Measurements from ENCODE around the gene COPG2. TPM values are rescaled to one million over a fixed set of nuclear protein-coding genes. Genes with fewer than 3 reads are reported as not detected.

Gene COPG2
- total and polyA plus RNA-seq, 2 experiments from 2014 or later = 4.9 to 66.3 TPM

- no peak overlapping the region for H3K4me3 ChIP-seq
- H3K9me3 Mint-ChIP-seq = peaks cover 18% of the 10 kb centered on the region
- H3K4me2 ChIP-seq = no peak overlapping the region
- ATAC-seq = no peak
- 0 out of 2 replicates have a peak, but pooled peaks cover under 1% of the 10 kb centered on the region for H3F3A ChIP-seq (replicated peaks; ENCODE audit: low read depth)
- H3K36me3 ChIP-seq (ENCODE audit: insufficient read depth) = peaks cover 24% of the 10 kb centered on the region
- no peak for TF ChIP-seq ZNF114 (CRISPR knock-in tag; IDR thresholded peaks at IDR 0.05)
- H3K27me3 ChIP-seq (ENCODE audit: insufficient read depth) = peaks cover 10% of the 10 kb centered on the region
- no peak overlapping the region for H3K27ac ChIP-seq (ENCODE audit: low read depth)
- H3K36me3 Mint-ChIP-seq (ENCODE audit: low read depth) = peaks cover 57% of the 10 kb centered on the region
- H3K79me2 ChIP-seq (replicated peaks; ENCODE audit: insufficient read depth) = peaks cover 58% of the 10 kb centered on the region
- H3K27me3 Mint-ChIP-seq (ENCODE audit: insufficient read depth, low read depth, poor library complexity) = peaks cover 11% of the 10 kb centered on the region
- H3K9me2 ChIP-seq (ENCODE audit: insufficient read depth) = no peaks in the 10 kb centered on the region
- peak overlapping the region; percentile 15 for H3K27ac Mint-ChIP-seq
- H4K20me1 ChIP-seq (replicated peaks; ENCODE audit: insufficient read depth) = peaks cover 15% of the 10 kb centered on the region
- no peak overlapping the region for H2AFZ ChIP-seq
- H3K4me1 Mint-ChIP-seq = peaks cover 26% of the 10 kb centered on the region
- DNase-seq (ENCODE audit: low spot score) = no peak
- no peak overlapping the region for H3K4me3 Mint-ChIP-seq
- H3K4me1 ChIP-seq (ENCODE audit: insufficient read depth) = peaks cover 17% of the 10 kb centered on the region
Observed at GRCh38 chr7:130494431-130494858, 174.1 kb downstream of the COPG2 start.

- Histone ChIP-seq H3K4me2 (peak overlapping the region; percentile 80), H3K79me2 (replicated peaks; ENCODE audit: insufficient read depth) (peaks cover 69% of the 10 kb centered on the region), H4K20me1 (replicated peaks; ENCODE audit: insufficient read depth) (peaks cover 15% of the 10 kb centered on the region), H3K36me3 (ENCODE audit: insufficient read depth) (peaks cover 14% of the 10 kb centered on the region), H3K27ac (ENCODE audit: low read depth) (no peak overlapping the region), H3K4me1 (ENCODE audit: insufficient read depth) (peaks cover 28% of the 10 kb centered on the region), H3K9me2 (ENCODE audit: insufficient read depth) (no peaks in the 10 kb centered on the region), H2AFZ (no peak overlapping the region), H3F3A (replicated peaks; ENCODE audit: low read depth) (peaks cover 3% of the 10 kb centered on the region; the same call in 1 of the 2 replicates), H3K4me3 (peak overlapping the region; percentile 58), H3K27me3 (ENCODE audit: insufficient read depth) (peaks cover 10% of the 10 kb centered on the region)
- Mint-ChIP-seq H3K9me3 (peaks cover 18% of the 10 kb centered on the region), H3K27me3 (ENCODE audit: insufficient read depth, low read depth, poor library complexity) (peaks cover 11% of the 10 kb centered on the region), H3K4me3 (peak overlapping the region; percentile 86), H3K27ac (peak overlapping the region; percentile 45; the same call in 1 of the 2 replicates), H3K4me1 (peaks cover 37% of the 10 kb centered on the region), H3K36me3 (ENCODE audit: low read depth) (peaks cover 55% of the 10 kb centered on the region)
- DNase-seq (ENCODE audit: low spot score) (peak; percentile 26), ATAC-seq (no peak)
- TF ChIP-seq ZNF114 (CRISPR knock-in tag; IDR thresholded peaks at IDR 0.05) = no peak
- TF ChIP-seq ZNF462 (CRISPR knock-in tag; IDR thresholded peaks at IDR 0.05) = no peak
- no peak for TF ChIP-seq EZH2 (IDR thresholded peaks at IDR 0.05; ENCODE audit: low read depth, unreplicated experiment)
- TF ChIP-seq STAT1 (IDR thresholded peaks at IDR 0.05; ENCODE audit: unreplicated experiment) = no peak
- TF ChIP-seq CREB1 (CRISPR knock-in tag; IDR thresholded peaks at IDR 0.05; ENCODE audit: low read depth) = no peak
- TF ChIP-seq ETS1 (IDR thresholded peaks at IDR 0.05) = no peak
- TF ChIP-seq CTCF (conservative IDR thresholded peaks at IDR 0.05; ENCODE audit: low read depth in 2 of 2) = no peak
- no peak for TF ChIP-seq REST (IDR thresholded peaks at IDR 0.05; ENCODE audit: unreplicated experiment)
Observed at GRCh38 chr7:130493275-130493873, 175.2 kb downstream of the COPG2 start.
